HG03521 (cell line): ENCODE measurements around the gene PTPRM.

ENCODE experiments used
- ATAC-seq: cut with Tn5 transposase; IDR thresholded peaks from one replicate; pipeline ENCODE4 v1.9.1; 2021; ENCODE audit warnings: mild to moderate bottlenecking, moderate library complexity; ENCODE audit not compliant: unreplicated experiment

PTPRM gene

DNA sequence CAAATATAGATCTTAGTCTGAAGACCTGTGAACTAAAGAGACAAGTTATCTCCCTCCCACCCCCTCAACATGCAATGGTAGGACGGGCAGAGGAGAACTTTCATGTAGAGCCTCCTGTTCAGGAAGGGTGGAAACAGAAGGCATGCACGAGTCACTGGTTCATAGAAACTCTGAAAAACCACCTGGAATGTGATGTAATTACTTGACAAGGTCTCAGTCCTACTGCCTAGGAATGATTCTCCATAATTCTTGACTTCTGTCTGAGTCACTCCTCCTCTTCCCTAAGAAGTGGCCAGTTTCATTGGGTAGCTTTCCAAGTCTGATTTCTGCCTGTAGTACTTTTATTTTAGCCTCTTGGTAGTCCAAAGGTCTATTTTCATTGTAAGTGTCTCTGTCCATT lies 277.3 kb downstream of the PTPRM start:
- no peak for ATAC-seq

DNA sequence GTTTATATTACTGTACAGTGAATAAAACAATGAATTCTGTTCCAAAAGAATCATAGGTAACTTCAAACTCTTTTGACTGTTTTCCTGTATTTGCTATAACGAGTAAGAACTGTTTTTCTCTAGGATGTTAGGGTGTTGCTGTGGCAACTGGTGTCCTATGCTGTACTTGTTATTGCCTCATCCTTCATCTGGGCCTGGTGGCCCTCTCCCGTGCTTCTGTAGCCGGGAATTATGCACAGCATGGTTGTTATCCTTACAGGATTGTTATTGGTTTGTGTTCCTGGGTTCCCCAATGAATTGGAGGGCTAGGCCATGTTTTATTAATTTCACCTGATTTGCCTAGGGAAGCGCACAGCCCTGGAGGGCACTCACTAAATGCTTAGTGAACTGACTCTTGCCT lies 279.2 kb downstream of the PTPRM start:
- no peak for ATAC-seq

DNA sequence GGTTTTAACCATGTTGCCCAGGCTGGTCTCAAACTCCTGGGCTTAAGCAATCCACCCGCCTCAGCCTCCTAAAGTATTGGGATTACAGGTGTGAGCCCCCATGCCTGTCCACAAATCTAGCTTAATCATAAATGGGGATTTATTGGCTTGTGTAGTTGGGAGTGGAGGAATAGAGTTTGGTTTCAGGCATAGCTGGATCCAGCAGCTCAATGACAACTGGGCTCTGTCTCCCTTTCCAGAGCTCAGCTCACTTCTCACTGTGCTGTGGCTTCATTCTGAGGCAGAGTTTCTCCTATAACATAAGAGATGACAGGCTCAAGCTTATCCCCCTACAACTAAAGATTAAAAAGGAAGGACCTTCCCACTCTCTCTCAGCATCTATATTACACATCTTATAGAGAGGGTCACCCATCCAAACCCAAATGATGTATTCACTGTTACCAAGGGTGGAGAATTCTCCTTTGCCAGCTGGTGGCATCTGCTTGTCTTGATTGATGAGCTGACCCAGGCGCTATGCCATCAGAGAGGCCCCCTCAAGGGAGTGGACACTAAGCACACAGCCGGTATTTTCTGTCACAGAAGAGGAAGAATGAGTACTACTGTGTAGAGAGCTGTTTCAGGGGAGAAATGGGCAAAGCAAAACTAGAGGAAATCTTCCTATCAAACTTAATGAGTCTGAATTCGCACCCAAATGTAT lies 280.4 kb downstream of the PTPRM start:
- no peak for ATAC-seq

DNA sequence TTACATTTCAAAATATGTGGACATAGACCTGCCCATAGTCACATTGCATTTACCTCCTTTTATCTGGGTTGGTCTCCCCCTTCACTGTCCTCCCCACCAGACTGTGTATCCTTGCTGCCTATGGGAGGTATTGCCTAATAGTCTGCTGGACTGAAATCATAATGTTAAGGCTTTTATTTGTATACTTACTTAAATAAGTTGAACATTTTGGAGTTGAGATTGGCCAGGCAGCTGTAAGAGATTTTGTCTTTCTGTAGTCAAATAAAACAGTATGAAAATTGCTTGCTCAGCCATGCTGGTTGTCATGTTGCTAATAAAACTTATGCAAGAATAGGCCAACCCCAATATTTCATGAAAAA lies 280.9 kb downstream of the PTPRM start:
- ATAC-seq = no peak

DNA sequence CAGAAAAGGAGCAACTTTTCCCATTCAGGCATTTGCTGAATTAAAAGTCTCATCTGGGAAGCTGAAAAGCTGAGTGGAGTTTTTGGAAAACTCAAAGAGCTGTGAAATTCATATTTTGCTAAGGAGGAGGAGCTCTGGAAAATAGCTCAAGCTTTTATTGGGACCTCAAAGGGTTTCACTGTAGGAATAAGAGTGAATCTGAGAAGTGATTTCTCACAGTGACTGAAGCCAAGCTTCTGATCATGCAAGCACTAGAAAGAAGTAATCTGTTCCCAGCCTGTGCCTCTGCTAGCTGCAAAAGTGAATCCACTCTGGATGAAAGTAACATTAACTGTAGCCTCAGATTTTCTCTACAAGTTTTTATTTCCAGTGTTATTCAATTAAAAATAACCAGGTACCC lies 283.3 kb downstream of the PTPRM start:
- no peak for ATAC-seq

DNA sequence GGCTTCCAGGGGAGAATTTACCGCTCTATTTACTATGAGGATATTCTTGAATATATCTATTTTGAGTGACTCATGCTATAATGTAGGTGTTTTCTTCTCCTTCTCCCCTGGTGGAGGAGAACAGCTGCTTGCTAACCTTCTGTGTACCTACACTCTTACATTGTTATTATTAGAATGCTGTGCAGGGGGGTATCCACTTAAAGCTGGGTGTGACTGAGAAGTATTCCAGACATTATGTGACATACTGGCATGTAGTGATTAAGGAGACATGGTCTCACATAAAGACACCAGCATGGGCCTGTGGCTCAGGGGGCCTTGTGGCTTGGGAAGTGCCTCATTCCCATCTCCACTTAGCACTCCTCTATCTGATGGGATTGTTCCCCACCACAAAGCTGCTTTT lies 287.9 kb downstream of the PTPRM start:
- no peak for ATAC-seq

DNA sequence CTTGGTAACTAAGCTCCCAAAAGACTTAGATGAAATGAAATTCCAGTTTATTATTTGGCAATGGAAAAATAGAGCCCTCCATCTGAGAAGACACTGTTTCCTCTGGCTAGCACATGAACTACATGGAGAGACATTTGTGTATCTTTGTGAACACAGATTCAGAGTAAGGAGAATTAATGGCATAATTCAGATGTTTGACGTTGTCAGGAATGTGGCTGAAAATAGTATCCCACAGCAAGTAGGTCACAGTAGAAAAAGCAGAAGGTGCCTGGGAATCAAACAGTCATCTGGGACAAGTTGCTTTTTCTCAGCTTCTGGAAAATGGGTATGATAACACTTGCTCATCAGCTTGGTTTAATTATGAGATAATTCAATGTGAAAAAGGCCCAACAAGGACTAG lies 288.6 kb downstream of the PTPRM start:
- ATAC-seq = no peak

DNA sequence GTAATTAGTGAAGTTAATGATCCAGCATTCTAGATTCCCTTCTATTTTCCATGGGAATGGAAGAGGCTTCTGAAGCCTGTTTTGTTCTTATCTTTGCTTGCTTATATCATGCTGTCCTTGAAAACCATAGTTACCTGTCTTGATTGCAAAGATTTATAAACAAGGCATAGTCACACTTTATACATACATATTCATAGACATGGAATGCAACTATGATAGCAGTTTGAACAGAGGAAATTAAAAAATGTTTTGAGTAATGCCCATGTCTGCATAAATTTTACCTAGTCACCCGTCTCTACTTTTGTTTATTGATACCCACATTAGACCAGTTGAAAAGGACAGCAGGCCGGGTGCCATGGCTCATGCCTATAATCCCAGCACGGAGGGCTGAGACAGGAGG lies 289.0 kb downstream of the PTPRM start:
- ATAC-seq = no peak

DNA sequence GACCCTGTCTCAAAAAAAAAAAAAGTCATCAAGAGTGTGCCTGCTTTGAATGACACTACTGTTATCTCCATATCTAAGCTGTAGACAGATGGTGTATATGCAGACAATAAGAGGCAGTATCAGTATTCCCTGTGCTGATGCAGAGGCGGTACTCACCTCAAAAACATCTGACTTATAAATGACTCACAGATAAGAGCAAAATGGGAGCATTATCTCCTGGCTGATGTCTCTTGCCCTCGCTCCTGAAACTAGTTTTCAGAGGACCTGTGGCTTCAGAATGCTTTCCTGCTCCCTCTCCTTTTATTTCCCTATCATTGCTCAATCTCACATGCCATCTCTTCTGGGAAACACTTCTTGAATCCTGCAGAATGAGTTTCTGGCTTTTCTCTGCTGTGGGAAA lies 289.6 kb downstream of the PTPRM start:
- ATAC-seq = no peak

DNA sequence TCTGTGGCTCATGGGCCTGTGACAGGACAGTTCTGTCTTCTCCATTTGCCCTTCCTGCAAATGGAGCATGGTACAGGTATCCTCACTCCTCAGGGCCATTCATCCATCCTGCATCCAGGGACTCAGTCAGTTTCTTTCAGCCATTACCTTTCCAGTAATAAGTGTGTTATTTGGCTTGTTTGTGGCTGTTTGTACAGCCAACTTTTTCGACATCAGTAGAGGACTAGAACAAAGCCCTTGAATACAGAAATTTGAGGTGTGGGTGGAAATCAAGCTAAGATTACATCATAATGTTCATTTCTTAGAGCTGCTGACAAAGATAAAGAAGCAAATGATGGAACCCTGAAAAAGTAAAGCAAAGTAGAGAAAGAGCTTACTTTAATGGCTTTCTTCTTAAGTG lies 290.4 kb downstream of the PTPRM start:
- ATAC-seq = no peak

DNA sequence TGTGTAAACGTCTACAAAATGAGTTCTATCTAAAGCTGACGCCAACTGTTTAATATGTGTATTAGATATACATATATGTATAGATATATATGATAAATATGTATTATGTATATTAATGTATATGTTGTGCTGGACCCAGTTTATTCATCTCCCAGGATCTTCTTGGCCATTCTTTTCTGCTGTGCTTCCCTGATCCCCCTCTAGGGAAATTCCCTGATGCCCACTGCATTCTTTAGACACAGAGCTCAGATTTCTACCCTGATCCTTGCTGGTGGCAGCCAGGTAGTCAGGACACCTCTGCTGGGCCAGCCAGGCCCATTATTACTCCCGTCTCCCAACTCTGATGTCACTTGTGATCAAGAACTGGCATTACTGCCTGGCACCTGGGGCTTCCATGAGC lies 292.0 kb downstream of the PTPRM start:
- no peak for ATAC-seq

DNA sequence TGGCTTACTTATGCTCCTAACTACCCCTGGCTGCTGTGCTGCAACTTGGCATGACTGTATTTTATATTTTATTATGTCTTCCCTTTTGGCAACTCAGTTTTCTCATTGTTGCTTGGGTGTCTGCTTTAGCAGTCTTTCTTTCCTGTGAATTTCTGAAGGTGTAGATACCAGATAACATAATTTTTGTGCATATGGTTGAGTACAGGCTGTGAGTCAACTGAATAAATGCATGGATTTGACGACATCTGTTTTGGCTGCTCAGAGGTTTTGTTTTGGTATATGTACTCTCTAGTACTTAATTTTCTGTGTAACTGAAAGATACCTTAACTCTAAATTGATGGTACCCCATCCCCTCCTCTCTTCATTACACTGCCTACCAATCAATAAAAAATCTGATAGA lies 303.1 kb downstream of the PTPRM start:
- ATAC-seq = no peak

DNA sequence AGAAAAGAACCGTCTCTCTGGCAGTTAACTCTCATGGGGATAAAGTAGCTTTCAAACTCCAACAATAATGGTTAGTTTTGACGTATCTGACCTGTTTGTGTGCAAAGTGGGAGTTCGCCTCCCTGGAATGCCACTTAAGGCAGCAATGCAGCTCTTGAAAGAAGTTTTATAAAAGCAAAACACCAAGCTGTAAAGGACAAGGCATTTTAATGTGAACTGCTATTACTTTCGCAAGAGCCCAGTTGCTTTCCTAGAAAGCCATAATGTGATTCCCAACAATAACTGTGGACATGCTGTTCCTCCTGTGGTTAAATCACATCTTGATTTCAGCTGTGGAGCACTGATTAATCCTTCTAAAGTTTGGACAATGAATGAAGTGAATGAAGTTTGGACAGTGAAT lies 303.7 kb downstream of the PTPRM start:
- ATAC-seq = no peak

DNA sequence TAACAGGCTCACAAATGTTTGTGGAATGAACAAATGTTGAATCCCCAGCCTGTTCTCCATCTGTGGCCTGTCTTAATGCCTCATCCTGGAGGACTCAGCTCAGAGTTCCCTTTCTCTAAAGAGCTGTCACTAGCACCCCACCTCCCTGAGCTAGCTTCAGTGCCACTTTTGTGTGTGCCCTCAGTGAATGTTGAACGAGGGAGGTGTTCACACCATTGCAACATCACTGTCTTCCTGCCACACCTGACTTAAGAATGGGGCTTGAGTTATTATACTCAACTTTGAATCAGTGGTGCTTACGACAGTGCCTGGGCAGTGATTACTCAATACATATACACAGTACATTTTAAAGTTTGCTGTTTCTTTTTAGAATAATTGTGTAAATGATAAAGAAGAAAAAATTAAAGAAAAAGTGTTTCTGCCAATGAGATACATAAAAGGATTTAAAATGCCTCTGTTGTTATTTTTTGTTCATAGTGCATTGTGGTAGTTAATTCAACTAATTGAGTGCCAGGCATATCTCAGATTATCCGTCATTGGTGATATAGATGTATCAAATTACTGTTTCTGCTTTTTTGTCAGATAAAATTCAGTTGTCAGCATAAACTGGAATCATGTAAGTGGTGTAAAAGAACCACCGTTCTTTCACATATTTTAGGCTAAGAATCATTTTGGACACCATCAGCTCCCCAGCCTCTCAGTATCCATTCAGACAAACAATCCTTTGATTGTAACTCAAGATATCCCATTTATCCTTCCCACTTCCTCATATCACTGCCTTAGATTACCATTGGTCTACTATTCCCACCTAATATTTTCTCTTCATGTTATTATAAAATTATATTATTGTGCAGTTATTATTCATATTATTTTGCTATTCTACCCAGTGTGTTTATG lies 304.7 kb downstream of the PTPRM start:
- no peak for ATAC-seq

DNA sequence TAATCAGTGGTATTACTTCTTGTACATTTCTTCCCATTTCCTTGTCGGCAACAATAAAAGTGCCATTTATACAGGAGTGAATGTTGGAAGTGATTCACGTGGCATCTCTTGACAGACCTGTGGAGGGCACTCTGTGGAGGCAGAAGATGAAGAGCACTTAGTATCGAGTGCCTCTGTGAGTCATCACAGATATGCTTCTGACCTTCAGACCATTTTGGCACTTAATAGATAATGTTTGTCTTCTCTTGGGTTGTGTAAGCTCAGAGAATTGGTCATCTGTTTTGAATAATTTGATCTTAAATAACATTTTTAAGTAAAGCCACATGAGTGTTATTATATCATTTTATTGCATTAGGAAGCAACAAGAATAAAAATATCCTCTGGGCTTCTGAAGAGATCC lies 305.5 kb downstream of the PTPRM start:
- ATAC-seq = no peak

DNA sequence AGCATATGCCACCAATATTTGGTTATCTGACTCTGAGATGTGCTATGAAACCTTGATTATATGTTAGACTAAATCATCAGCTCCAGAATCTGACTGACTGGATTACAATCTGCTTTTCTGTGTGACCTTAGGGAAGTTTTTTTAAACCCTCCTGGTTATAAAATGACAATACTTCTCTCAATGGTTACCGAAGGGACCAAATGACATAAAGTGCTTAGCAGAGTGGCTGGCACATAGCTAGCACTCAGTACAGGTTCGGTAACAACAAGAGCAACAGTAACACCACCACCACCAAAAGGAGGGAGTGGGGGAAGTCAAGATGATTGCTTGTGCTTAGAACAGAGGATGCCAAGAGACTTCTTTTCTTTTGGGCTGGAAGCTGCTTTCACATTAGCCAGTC lies 306.2 kb downstream of the PTPRM start:
- ATAC-seq = no peak

DNA sequence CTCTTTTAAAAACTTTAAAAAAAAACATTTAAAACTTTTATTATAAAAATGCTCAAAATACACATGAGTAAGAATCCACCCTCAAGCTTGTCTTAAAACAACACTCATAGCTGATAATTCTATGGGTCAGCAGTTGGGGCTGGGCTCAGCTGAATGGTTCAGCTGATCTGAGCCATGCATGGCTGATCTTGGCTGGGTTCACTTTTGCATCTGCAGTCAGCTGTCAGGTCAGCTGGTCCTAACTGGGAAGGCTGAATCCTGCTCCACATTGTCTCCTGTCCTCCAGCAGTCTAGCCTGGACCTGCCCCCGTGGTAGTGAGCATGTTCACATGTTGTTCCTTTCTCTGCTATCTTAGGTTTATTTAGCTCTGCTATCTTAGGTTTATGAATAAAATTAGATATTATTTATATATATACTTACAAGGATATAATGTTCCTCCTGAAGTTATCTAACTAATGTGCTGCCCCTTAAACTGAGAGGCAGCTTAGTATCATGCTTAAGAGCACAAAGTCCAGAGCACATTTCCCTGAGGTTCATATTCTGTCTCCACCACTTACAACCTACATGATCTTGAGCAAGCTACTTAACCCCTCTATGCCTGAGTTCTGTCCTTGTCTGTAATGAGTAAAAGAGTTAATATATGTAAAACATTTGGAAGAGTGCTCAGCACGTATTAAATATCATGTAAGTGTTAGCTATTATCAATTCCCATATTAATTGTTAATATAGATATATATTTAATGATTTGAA lies 309.4 kb downstream of the PTPRM start:
- ATAC-seq = no peak

DNA sequence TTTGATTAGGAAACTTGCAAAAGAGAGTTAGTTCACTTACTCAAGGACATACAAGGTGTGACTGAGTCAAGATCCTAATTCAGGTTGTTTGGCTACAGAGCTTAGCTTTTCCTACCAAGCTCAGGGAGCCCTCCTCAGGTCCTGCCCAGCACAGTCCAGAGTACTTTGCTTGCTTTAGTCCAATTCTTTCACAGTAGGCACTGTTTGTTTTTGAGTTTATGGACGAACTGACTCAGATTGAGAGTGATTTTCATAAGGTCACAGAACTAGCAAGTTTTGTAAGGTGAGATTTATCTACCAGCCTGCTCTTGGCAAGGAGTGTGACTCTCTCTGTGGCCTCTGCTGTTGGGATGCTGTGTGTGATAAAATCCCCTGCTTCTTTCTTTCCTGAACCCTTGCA lies 310.5 kb downstream of the PTPRM start:
- no peak for ATAC-seq

DNA sequence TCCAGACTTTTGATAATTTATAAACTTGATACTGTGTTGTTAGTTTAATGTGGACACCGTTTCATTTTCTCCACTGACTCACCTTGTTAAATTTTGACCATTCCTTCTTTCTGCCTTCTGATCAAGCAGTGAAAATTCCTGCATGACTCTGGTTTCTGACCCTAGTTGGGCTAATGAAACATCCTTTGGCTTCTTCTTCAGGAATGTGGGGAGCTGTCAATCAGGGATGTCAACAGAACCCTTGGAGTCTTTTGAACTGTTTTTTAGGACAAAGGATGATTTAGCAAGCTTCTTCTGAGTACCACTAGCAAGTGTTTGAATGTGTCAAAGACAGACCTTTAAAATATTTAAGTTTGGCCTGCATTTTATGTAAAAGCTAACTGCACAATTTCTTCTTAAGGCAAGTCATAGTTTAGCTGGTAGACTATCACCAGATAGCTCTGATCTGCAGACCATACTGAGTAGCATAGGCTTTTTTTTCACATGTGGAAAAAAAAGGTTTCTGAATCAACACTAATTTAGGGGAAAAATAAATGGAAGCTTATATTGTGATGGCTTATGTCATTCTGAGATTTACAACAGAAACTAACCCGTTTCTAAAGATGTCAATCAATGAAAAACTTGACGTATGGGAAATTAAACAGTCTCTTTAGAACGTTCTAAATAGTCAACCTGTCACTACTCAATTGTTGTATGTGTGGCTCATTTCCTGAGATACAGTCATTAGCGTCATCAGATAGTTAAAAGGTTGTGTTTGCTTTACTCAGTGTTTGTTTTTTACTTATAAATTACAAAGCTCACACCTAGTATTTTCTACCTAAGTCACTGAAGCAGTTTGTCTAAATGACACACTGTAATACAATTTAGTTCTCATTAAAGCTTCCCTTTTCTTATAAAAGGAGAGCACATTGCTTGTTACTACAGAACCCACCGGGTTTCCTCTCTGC lies 311.4 kb downstream of the PTPRM start:
- no peak for ATAC-seq

DNA sequence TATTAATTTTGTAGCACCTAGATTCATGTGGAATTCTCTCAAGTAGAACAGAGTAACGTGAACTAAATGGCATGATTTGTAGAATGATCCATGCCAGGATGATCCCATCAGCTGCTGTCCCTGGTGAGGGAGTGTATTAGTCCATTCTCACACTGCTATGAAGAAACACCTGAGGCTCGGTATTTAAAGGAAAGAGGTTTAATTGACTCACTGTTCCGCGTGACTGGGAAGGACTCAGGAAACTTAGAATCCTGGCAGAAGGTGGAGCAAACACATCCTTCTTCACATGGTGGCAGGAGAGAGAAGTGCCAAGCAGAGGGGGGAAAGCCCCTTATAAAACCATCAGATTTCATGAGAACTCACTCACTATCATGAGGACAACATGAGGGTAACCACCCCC lies 312.6 kb downstream of the PTPRM start:
- ATAC-seq = no peak

DNA sequence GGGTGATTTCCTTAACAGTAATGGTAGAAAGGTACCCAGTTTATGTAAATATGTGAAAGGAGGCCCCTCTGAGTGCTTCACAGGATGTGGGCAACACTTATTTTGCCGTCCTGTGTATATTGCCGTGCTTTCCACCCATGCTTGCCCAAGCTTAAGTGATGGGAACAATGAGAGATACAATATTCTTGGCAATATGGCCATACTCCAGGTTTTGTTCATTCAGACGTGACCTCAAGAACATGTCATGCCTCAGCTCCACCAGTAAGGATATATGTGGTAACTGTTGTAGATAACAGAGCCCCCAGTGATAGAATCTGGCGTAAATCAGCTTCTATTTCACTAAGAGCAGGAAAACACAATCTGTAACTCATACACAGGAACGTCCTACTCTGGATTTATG lies 318.7 kb downstream of the PTPRM start:
- ATAC-seq = no peak
